ENCODE results near the gene SLC7A7. TPM values are rescaled to one million over a fixed set of nuclear protein-coding genes. Genes with fewer than 3 reads are reported as not detected.

Gene SLC7A7
- total and polyA plus RNA-seq, 9 of the 15 experiments (the other 6 are each of a cell fraction or from before 2014, with no cell fraction given) = 0.07 to 0.68 (median 0.41) TPM

GRCh38 chr14:22812744-22813143 is 2.5 kb downstream of the SLC7A7 start:
- CTCF ChIA-PET (ENCODE audit: low intra/inter-chr PET ratio) = interaction anchor here (0.6 kb wide), 1 partner anchor 38 kb away, joined by 5 read pairs; no protein-coding TSS in a partner anchor
- no peak overlapping the region for H3K4me2 ChIP-seq (ENCODE audit: insufficient read depth, low read length)
- POLR2A ChIA-PET = interaction anchor here (0.5 to 1.8 kb wide), 10 partner anchors 9 to 209 kb away, joined by 3 to 6 read pairs (median 3); partner anchors contain the start of gene REM2
- no peak overlapping the region for H2AFZ ChIP-seq (ENCODE audit: low read depth, low read length)
- no peaks in the 10 kb centered on the region for H4K20me1 ChIP-seq (replicated peaks; ENCODE audit: control insufficient read depth, insufficient read depth, low read length)
- no TSS peak for BruUV-seq (replicated peaks)
- TF ChIP-seq EP400 (IDR thresholded peaks at IDR 0.05) (no peak), DDX20 (tag; IDR thresholded peaks at IDR 0.05; ENCODE audit: low read depth) (no peak), PURB (CRISPR knock-in tag; IDR thresholded peaks at IDR 0.05; ENCODE audit: low read depth) (no peak), TCF15 (CRISPR knock-in tag; IDR thresholded peaks at IDR 0.05) (no peak), FOXA3 (CRISPR knock-in tag; conservative IDR thresholded peaks at IDR 0.05 in 1 of 2, IDR thresholded peaks at IDR 0.05 in 1 of 2) (no peak), EP300 (IDR thresholded peaks at IDR 0.05; ENCODE audit: low read length) (no peak), FOXK2 (conservative IDR thresholded peaks at IDR 0.05 in 1 of 2, IDR thresholded peaks at IDR 0.05 in 1 of 2; ENCODE audit: low read depth in 2 of 2) (no peak), BCOR (IDR thresholded peaks at IDR 0.05) (no peak), ZNF764 (CRISPR knock-in tag; IDR thresholded peaks at IDR 0.05; ENCODE audit: low read depth) (no peak), CTBP1 (IDR thresholded peaks at IDR 0.05; ENCODE audit: borderline replicate concordance) (no peak), BMI1 (IDR thresholded peaks at IDR 0.05; ENCODE audit: low read length) (no peak), ZNF253 (CRISPR knock-in tag; conservative IDR thresholded peaks at IDR 0.05) (no peak), NCOA2 (IDR thresholded peaks at IDR 0.05; ENCODE audit: partially characterized antibody in 2 of 2) (no peak), HOMEZ (CRISPR knock-in tag; IDR thresholded peaks at IDR 0.05) (no peak), SIX5 (IDR thresholded peaks at IDR 0.05; ENCODE audit: borderline replicate concordance in 1 of 2, insufficient read depth in 1 of 2, low read depth in 1 of 2, low read length in 2 of 2) (no peak), POU5F1 (IDR thresholded peaks at IDR 0.05; ENCODE audit: borderline replicate concordance, low read depth, low read length, partially characterized antibody) (no peak), EGR1 (conservative IDR thresholded peaks at IDR 0.05) (no peak), ZNF830 (CRISPR knock-in tag; IDR thresholded peaks at IDR 0.05) (no peak), DLX4 (CRISPR knock-in tag; IDR thresholded peaks at IDR 0.05) (no peak), RBM25 (IDR thresholded peaks at IDR 0.05; ENCODE audit: low read depth, low read length, severe bottlenecking) (no peak)
- H3K9me3 ChIP-seq (replicated peaks; ENCODE audit: control insufficient read depth, insufficient read depth, low read depth, low read length) = no peaks in the 10 kb centered on the region
- DNase-seq (ENCODE audit: extremely low read depth in 1 of 4, low spot score in 3 of 4) = no peak
- no peaks in the 10 kb centered on the region; a peak in 1 of 5 replicates for H3K4me1 ChIP-seq (replicated peaks in 1 of 2; ENCODE audit: control insufficient read depth in 2 of 2, insufficient read depth in 2 of 2, low read length in 2 of 2)
- H3K79me2 ChIP-seq (ENCODE audit: control insufficient read depth, insufficient read depth, low read length) = no peaks in the 10 kb centered on the region
- in situ Hi-C loops (cut with MboI) (no loop called here), intact Hi-C loops (cut with micrococcal nuclease) (no loop called here)
- H3K9me1 ChIP-seq (ENCODE audit: control insufficient read depth, insufficient read depth, low read length) = no peaks in the 10 kb centered on the region
- no peak for FAIRE-seq
- no peak for ATAC-seq
- 24% methylated on average over 4 of the region's 4 CpGs for WGBS (ENCODE audit: insufficient coverage, low coverage, missing lambda C conversion rate)
- no peak overlapping the region for H3K27ac ChIP-seq (ENCODE audit: extremely low read depth, low read depth, low read length)
- H3K9ac ChIP-seq (ENCODE audit: insufficient read depth in 1 of 2, low read depth in 2 of 2, low read length in 2 of 2) = peak overlapping the region in 1 of 2 experiments; percentile 20; a peak in 1 of 4 replicates
- H3K36me3 ChIP-seq (ENCODE audit: control insufficient read depth, insufficient read depth, low read length) = no peaks in the 10 kb centered on the region
- peaks cover 7 to 32% of the 10 kb centered on the region in 2 experiments; a peak in 4 of 5 replicates for H3K27me3 ChIP-seq (ENCODE audit: control insufficient read depth in 2 of 2, insufficient read depth in 2 of 2, low read length in 2 of 2)
- H3K4me3 ChIP-seq = no peak overlapping the region
